Adipocyte (in vitro differentiated cells): ENCODE measurements around the gene HINT2.

ENCODE experiments used
- DNase-seq: peaks from one replicate; pipeline ENCODE4 v3.0.0-alpha.2; 2015; ENCODE audit warnings: low read depth
- H3K27me3 ChIP-seq: replicated peaks from 2 replicates; pipeline ENCODE4 v1.7.0; 2013; ENCODE audit warnings: mild to moderate bottlenecking, low read length, moderate library complexity; ENCODE audit not compliant: control insufficient read depth, insufficient read depth
- H3K36me3 ChIP-seq: 2 replicates; pipeline ENCODE4 v1.7.0; 2013; ENCODE audit warnings: low read length, mild to moderate bottlenecking, moderate library complexity; ENCODE audit not compliant: control insufficient read depth, insufficient read depth, severe bottlenecking
- H3K4me1 ChIP-seq: 2 replicates; pipeline ENCODE4 v1.7.0; 2013; ENCODE audit warnings: mild to moderate bottlenecking, low read length, moderate library complexity; ENCODE audit not compliant: control insufficient read depth, insufficient read depth
- H3K4me3 ChIP-seq: 2 replicates; pipeline ENCODE4 v1.7.0; 2013; ENCODE audit warnings: mild to moderate bottlenecking, low read length, moderate library complexity
- H3K9ac ChIP-seq: 2 replicates; pipeline ENCODE4 v1.7.0; 2013; ENCODE audit warnings: mild to moderate bottlenecking, low read length, moderate library complexity
- H3K9me3 ChIP-seq: 2 replicates; pipeline ENCODE4 v1.7.0; 2013; ENCODE audit warnings: mild to moderate bottlenecking, low read length, moderate library complexity; ENCODE audit not compliant: control insufficient read depth

The HINT2 gene

DNA sequence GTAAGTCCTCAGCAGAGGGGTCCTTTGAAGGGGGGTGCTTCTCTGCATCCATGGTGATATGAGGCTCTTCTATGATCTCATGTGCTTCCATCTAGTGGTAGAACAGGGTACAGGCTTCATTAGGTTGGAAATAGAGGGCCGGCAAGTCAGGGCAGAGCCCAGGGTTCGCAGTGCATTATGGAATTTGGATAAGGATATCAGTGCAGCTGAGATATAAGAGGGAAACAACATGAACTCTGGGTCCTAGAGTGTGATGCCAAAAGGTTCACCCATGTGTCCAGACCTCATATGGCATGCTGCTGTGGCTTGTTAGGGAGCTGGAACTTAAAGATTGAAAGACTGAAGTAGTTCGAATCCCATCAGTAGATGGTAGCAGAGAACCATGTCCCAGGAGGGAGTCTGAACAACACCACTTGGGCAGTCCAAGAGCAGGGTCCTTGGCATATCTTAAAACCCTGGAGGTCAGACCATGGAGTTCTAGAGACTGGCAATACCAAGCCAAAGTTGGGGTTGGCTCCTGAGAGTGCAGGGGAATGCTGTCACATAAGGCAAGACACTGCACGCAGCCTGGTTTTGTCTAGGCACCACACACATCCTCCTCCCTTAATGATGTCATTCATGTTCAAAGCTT lies 11.3 kb upstream of the HINT2 start:
- Histone ChIP-seq H3K4me1 (peaks cover 35% of the 10 kb centered on the region), H3K27me3 (no peaks in the 10 kb centered on the region), H3K9ac (peak overlapping the region; percentile 50), H3K36me3 (no peaks in the 10 kb centered on the region), H3K4me3 (no peak overlapping the region), H3K9me3 (no peaks in the 10 kb centered on the region)
- peak; percentile 82 for DNase-seq

GRCh38 chr9:35822926-35823325 lies 8.1 kb upstream of the HINT2 start:
- peak; percentile 7 for DNase-seq

DNA sequence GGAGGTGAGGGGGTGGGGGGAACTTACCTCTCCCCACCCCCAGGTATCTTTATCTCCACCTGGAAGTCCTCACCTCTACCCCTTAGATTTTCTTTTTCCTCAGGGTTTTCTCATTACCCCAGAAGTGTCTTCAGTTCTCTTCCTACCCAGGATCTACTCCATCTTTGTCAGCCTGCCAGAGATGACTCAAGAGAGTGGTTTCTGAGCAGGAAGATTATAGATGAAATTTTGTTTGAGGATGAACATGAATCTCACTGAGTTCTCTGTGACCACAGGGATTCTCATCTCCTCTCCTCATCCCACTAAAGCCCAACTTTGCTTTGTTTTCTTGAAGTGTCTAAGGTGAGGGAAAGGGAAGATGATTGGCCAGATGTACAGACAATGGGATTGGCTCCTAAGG lies 5.2 kb upstream of the HINT2 start:
- H3K4me3 ChIP-seq, result no peak overlapping the region
- H3K4me1 ChIP-seq, result peaks cover 6% of the 10 kb centered on the region
- no peaks in the 10 kb centered on the region for H3K27me3 ChIP-seq
- peak; percentile 63 for DNase-seq
- H3K9ac ChIP-seq, result no peak overlapping the region
- no peaks in the 10 kb centered on the region for H3K36me3 ChIP-seq
- H3K9me3 ChIP-seq, result no peaks in the 10 kb centered on the region

More at GRCh38 chr9:35822926-35823325, 8.1 kb upstream of the HINT2 start:
- Histone ChIP-seq H3K4me3 (no peak overlapping the region), H3K9me3 (no peaks in the 10 kb centered on the region), H3K36me3 (no peaks in the 10 kb centered on the region), H3K9ac (no peak overlapping the region), H3K4me1 (peaks cover 21% of the 10 kb centered on the region), H3K27me3 (no peaks in the 10 kb centered on the region)

GRCh38 chr9:35818341-35818740 lies 3.5 kb upstream of the HINT2 start:
- no peak overlapping the region for H3K9ac ChIP-seq
- DNase-seq, result no peak
- no peaks in the 10 kb centered on the region for H3K9me3 ChIP-seq
- H3K4me1 ChIP-seq, result peaks cover 16% of the 10 kb centered on the region
- H3K4me3 ChIP-seq, result no peak overlapping the region
- no peaks in the 10 kb centered on the region for H3K36me3 ChIP-seq
- no peaks in the 10 kb centered on the region for H3K27me3 ChIP-seq

GRCh38 chr9:35816708-35817107 lies 1.9 kb upstream of the HINT2 start:
- Histone ChIP-seq H3K4me1 (peaks cover 30% of the 10 kb centered on the region), H3K9me3 (no peaks in the 10 kb centered on the region), H3K36me3 (no peaks in the 10 kb centered on the region), H3K4me3 (no peak overlapping the region), H3K9ac (no peak overlapping the region), H3K27me3 (no peaks in the 10 kb centered on the region)
- peak; percentile 36 for DNase-seq

- peaks cover 37% of the 10 kb centered on the region for H3K4me1 ChIP-seq
- H3K9me3 ChIP-seq, result no peaks in the 10 kb centered on the region
- H3K36me3 ChIP-seq, result peaks cover 8% of the 10 kb centered on the region
- H3K27me3 ChIP-seq, result no peaks in the 10 kb centered on the region
- peak overlapping the region; percentile 89 for H3K4me3 ChIP-seq
- peak; percentile 74 for DNase-seq
- H3K9ac ChIP-seq, result peak overlapping the region; percentile 95
Measured at GRCh38 chr9:35814106-35814840, 569 bp downstream of the HINT2 start.

- DNase-seq, result peak; percentile 50
- no peaks in the 10 kb centered on the region for H3K27me3 ChIP-seq
- H3K36me3 ChIP-seq, result peaks cover 15% of the 10 kb centered on the region
- peaks cover 37% of the 10 kb centered on the region for H3K4me1 ChIP-seq
- peak overlapping the region; percentile 89 for H3K4me3 ChIP-seq
- peak overlapping the region; percentile 95 for H3K9ac ChIP-seq
- H3K9me3 ChIP-seq, result no peaks in the 10 kb centered on the region
Measured at GRCh38 chr9:35813434-35814105, 1.3 kb downstream of the HINT2 start.

DNA sequence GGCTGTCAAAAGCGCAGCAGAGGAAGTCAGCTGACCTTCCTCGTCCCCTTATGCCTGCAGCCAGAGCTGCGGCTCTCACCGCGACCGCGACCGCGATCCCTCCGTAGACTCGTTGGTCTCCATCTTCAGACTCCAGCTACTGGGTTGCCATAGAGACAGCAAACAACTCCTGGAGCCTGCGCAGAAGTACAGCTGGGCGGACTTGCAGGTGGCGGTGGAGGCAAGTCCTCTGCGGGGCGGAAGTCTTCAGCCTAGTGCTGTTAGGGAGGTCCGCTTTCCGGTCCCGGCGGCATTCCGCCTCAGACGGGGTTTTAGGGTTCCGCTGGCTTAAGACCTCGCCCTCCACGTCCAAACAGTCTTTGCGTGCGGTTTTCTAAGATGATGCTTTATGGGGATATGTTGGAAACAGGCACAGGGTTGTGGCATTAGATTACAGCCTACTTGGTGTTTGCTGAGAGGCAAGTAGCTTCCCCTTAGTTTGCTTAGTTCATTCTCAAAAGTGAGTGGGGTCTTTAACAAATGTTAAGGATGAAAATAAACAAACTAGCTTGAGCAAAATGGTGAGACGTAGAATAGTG lies 2.7 kb downstream of the HINT2 start, which contains the start of gene SPAG8:
Gene SPAG8, minus strand, starts transcription at position 238 of the 578 bp plus-strand sequence. Its CDS starts 115 bp downstream, at position 123.
- Histone ChIP-seq H3K4me1 (peaks cover 37% of the 10 kb centered on the region), H3K4me3 (peak within 1 kb of the TSS; percentile 82), H3K9me3 (no peaks in the 10 kb centered on the region), H3K27me3 (no peaks in the 10 kb centered on the region), H3K36me3 (peaks cover 30% of the 10 kb centered on the region), H3K9ac (peak within 1 kb of the TSS; percentile 85)
- DNase-seq, result peak; percentile 95

- H3K36me3 ChIP-seq, result peaks cover 34% of the 10 kb centered on the region
- peak overlapping the region; percentile 85 for H3K9ac ChIP-seq
- H3K9me3 ChIP-seq, result no peaks in the 10 kb centered on the region
- H3K27me3 ChIP-seq, result no peaks in the 10 kb centered on the region
- peak overlapping the region; percentile 82 for H3K4me3 ChIP-seq
- peaks cover 37% of the 10 kb centered on the region for H3K4me1 ChIP-seq
- DNase-seq, result peak; percentile 26
Measured at GRCh38 chr9:35811381-35812024, 3.3 kb downstream of the HINT2 start.

DNA sequence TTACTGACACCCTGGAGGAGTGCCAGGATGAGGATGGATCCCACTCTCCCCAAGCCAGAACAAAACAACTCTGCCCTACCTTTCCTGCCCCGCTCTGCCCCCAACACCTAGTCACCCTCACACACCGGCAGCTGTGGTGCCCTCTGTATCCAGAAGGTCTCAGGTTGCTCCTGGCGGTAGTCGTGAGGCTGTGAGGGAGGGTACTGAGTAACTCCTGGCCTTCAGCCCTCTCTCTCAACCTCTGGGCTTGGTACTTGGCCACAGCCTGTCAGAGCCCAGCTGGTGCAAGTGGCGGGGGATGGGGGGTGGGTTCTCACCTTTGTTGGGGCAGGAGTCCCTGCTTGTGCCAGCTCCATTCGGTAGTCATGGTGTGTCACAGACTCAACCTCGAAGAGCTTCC lies 4.7 kb downstream of the HINT2 start:
- no peak overlapping the region for H3K9ac ChIP-seq
- no peak for DNase-seq
- no peak overlapping the region for H3K4me3 ChIP-seq
- H3K4me1 ChIP-seq, result peaks cover 33% of the 10 kb centered on the region
- no peaks in the 10 kb centered on the region for H3K27me3 ChIP-seq
- no peaks in the 10 kb centered on the region for H3K9me3 ChIP-seq
- peaks cover 48% of the 10 kb centered on the region for H3K36me3 ChIP-seq
